ENCODE results near the gene AQP12A.

DNA sequence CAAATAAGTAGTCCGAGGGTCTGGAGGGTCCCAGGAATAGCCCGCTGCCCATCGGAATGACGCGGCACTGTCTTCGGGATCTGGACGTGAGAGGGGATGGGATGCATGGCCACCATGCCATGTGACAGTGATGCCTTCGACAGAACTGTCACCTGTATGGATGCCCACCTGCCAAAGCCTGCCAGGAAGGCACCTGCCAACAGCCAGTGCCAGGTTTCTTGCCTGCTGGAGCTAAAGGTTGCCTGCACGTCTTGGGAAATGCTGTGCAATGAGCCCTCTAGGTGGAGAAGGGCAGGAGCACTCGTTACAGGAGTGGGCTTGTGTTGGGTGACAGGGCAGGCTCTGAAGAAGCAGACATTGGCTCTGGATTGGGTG lies 45.9 kb upstream of the AQP12A start:
- no peak for TF ChIP-seq POLR2A (IDR thresholded peaks at IDR 0.05)
- TF ChIP-seq, protein P1, sequence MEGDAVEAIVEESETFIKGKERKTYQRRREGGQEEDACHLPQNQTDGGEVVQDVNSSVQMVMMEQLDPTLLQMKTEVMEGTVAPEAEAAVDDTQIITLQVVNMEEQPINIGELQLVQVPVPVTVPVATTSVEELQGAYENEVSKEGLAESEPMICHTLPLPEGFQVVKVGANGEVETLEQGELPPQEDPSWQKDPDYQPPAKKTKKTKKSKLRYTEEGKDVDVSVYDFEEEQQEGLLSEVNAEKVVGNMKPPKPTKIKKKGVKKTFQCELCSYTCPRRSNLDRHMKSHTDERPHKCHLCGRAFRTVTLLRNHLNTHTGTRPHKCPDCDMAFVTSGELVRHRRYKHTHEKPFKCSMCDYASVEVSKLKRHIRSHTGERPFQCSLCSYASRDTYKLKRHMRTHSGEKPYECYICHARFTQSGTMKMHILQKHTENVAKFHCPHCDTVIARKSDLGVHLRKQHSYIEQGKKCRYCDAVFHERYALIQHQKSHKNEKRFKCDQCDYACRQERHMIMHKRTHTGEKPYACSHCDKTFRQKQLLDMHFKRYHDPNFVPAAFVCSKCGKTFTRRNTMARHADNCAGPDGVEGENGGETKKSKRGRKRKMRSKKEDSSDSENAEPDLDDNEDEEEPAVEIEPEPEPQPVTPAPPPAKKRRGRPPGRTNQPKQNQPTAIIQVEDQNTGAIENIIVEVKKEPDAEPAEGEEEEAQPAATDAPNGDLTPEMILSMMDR (IDR thresholded peaks at IDR 0.05) = no peak

Measured in thyroid gland (tissue), 4 donors.